SK-N-SH (cell line): ENCODE data around the gene TRIM44. TPM values are rescaled to one million over a fixed set of nuclear protein-coding genes. Genes with fewer than 3 reads are reported as not detected.

Experiments
- CTCF ChIA-PET: fragments of 300-600, 350-600 bp; formaldehyde crosslinking; extraction: SDS; loops from one replicate; lab custom pipeline; 2021; lab: Yijun Ruan, JAX
- POLR2A ChIA-PET: fragments of 350-600 bp; sonication (Branson Sonifier 250); formaldehyde crosslinking; extraction: SDS; loops from one replicate; lab custom pipeline; 2020; ENCODE audit warnings: antibody characterized with exemption, inconsistent platforms; lab: Yijun Ruan, JAX
- DNase-seq: peaks from one replicate; pipeline ENCODE4 v3.0.0; 2012
- H2AFZ ChIP-seq: fragments of 200-600 bp; sonication (generic); 2 replicates; pipeline ENCODE4 v1.8.1; 2016; ENCODE audit warnings: antibody characterized with exemption, mild to moderate bottlenecking, low read depth
- H3F3A ChIP-seq: fragments of 200-600 bp; sonication (generic); replicated peaks from 2 replicates; pipeline ENCODE3; 2016; ENCODE audit warnings: antibody characterized with exemption, mild to moderate bottlenecking; ENCODE audit not compliant: insufficient read depth
- H3K27ac ChIP-seq, 2 experiments: fragments of 200-500 bp in 1 of 2; fragments of 200-600 bp in 1 of 2; sonication (Bioruptor generic) in 1 of 2; sonication (generic), shearing (Covaris generic) in 1 of 2; 2 replicates each; pipeline versions ENCODE4 v1.5.1 to v1.6.1; 2014 to 2016; ENCODE audit warnings: low read depth in 2 of 2, inconsistent platforms in 1 of 2, low read length in 1 of 2, mild to moderate bottlenecking in 1 of 2, mixed read lengths in 1 of 2
- H3K27me3 ChIP-seq: fragments of 200-600 bp; sonication (generic), shearing (Covaris generic); 2 replicates; pipeline ENCODE4 v1.6.1; 2016; ENCODE audit warnings: mixed run types; ENCODE audit not compliant: insufficient read depth
- H3K36me3 ChIP-seq, 2 experiments: fragments of 200-500 bp in 1 of 2; fragments of 200-600 bp in 1 of 2; sonication (Bioruptor generic) in 1 of 2; sonication (generic) in 1 of 2; replicated peaks in 1 of 2; 2 replicates each; pipeline versions ENCODE3 to v1.5.1; 2014 to 2016; ENCODE audit warnings: low read length in 1 of 2, mild to moderate bottlenecking in 1 of 2; ENCODE audit not compliant: insufficient read depth in 2 of 2, control insufficient read depth in 1 of 2
- H3K4me1 ChIP-seq, 2 experiments: fragments of 200-500 bp in 1 of 2; fragments of 200-600 bp in 1 of 2; sonication (Bioruptor generic) in 1 of 2; sonication (generic), shearing (Covaris generic) in 1 of 2; 2 replicates each; pipeline versions ENCODE4 v1.5.1 to v1.6.1; 2014 to 2016; ENCODE audit warnings: low read depth in 1 of 2, low read length in 1 of 2, mixed run types in 1 of 2; ENCODE audit not compliant: insufficient read depth in 2 of 2, control insufficient read depth in 1 of 2
- H3K4me2 ChIP-seq: fragments of 200-600 bp; sonication (generic), shearing (Covaris generic); 2 replicates; pipeline ENCODE4 v1.6.1; 2017; ENCODE audit warnings: mixed run types
- H3K4me3 ChIP-seq, 2 experiments: fragments of 200-500 bp in 1 of 2; fragments of 200-600 bp in 1 of 2; sonication (Bioruptor generic) in 1 of 2; sonication (generic), shearing (Covaris generic) in 1 of 2; 2 replicates each; pipeline versions ENCODE4 v1.5.1 to v1.8.1; 2014 to 2016; ENCODE audit warnings: low read depth in 2 of 2, inconsistent platforms in 1 of 2, low read length in 1 of 2, mild to moderate bottlenecking in 1 of 2, mixed read lengths in 1 of 2, moderate library complexity in 1 of 2
- H3K79me2 ChIP-seq: fragments of 200-600 bp; sonication (generic); 2 replicates; pipeline ENCODE4 v1.8.1; 2017; ENCODE audit warnings: mild to moderate bottlenecking; ENCODE audit not compliant: insufficient read depth
- H3K9ac ChIP-seq: fragments of 200-600 bp; sonication (generic); 2 replicates; pipeline ENCODE4 v1.6.1; 2017; ENCODE audit warnings: mixed run types
- H3K9me2 ChIP-seq: fragments of 200-600 bp; sonication (generic); 2 replicates; pipeline ENCODE4 v1.6.1; 2017; ENCODE audit warnings: mixed run types
- H3K9me3 ChIP-seq: fragments of 200-600 bp; sonication (generic); 2 replicates; pipeline ENCODE4 v1.6.1; 2017; ENCODE audit warnings: mixed run types, mild to moderate bottlenecking, moderate library complexity
- H4K20me1 ChIP-seq: fragments of 200-600 bp; sonication (generic); 2 replicates; pipeline ENCODE4 v1.6.1; 2017; ENCODE audit warnings: mild to moderate bottlenecking, mixed run types; ENCODE audit not compliant: insufficient read depth
- EP300 ChIP-seq, 2 experiments: IDR thresholded peaks; 2 replicates each; pipeline versions ENCODE4 v1.4.0 to v1.6.1; 2012; ENCODE audit warnings: borderline replicate concordance in 1 of 2, low read depth in 1 of 2, low read length in 1 of 2
- FOSL2 ChIP-seq: IDR thresholded peaks from 2 replicates; pipeline ENCODE4 v1.4.0; 2012; ENCODE audit warnings: low read depth, mild to moderate bottlenecking, moderate library complexity, borderline replicate concordance
- FOXM1 ChIP-seq: IDR thresholded peaks from 2 replicates; pipeline ENCODE4 v1.4.0; 2012; ENCODE audit warnings: low read depth, mild to moderate bottlenecking
- GABPA ChIP-seq: IDR thresholded peaks from 2 replicates; pipeline ENCODE4 v1.4.0; 2012; ENCODE audit warnings: low read depth, mild to moderate bottlenecking
- IRF3 ChIP-seq: fragments of 150-350 bp; IDR thresholded peaks from 2 replicates; pipeline ENCODE4 v1.6.1; 2016; ENCODE audit warnings: mild to moderate bottlenecking, low read depth, low read length
- JUND ChIP-seq: IDR thresholded peaks from 2 replicates; pipeline ENCODE4 v1.4.0; 2012
- MAX ChIP-seq: IDR thresholded peaks from 2 replicates; pipeline ENCODE4 v1.4.0; 2012; ENCODE audit warnings: low read depth
- MEF2A ChIP-seq: IDR thresholded peaks from 2 replicates; pipeline ENCODE4 v1.4.0; 2012; ENCODE audit warnings: low read depth, borderline replicate concordance
- MXI1 ChIP-seq: IDR thresholded peaks from 2 replicates; pipeline ENCODE4 v1.6.1; 2012; ENCODE audit warnings: mild to moderate bottlenecking, low read depth, low read length, improper control_type of control experiment
- NFIC ChIP-seq: IDR thresholded peaks from 2 replicates; pipeline ENCODE4 v1.4.0; 2012; ENCODE audit warnings: borderline replicate concordance
- PBX3 ChIP-seq: IDR thresholded peaks from 2 replicates; pipeline ENCODE4; 2012
- RAD21 ChIP-seq: IDR thresholded peaks from 2 replicates; pipeline ENCODE4 v1.6.1; 2012; ENCODE audit warnings: mild to moderate bottlenecking, low read length
- RCOR1 ChIP-seq: fragments of 150-350 bp; IDR thresholded peaks from 2 replicates; pipeline ENCODE4 v1.6.1; 2017; ENCODE audit warnings: antibody characterized with exemption, low read length
- REST ChIP-seq: IDR thresholded peaks from 2 replicates; pipeline ENCODE4 v1.6.1; 2012; ENCODE audit warnings: mild to moderate bottlenecking, low read depth, low read length, moderate library complexity
- SIN3A ChIP-seq: IDR thresholded peaks from 2 replicates; pipeline ENCODE4 v1.6.1; 2012; ENCODE audit warnings: low read depth, mild to moderate bottlenecking, low read length, moderate library complexity, borderline replicate concordance
- SMC3 ChIP-seq: IDR thresholded peaks from 2 replicates; pipeline ENCODE4 v1.6.1; 2012; ENCODE audit warnings: low read depth, low read length, improper control_type of control experiment
- TCF12 ChIP-seq: IDR thresholded peaks from 2 replicates; pipeline ENCODE4 v1.4.0; 2012
- TEAD4 ChIP-seq: IDR thresholded peaks from 2 replicates; pipeline ENCODE4 v1.4.0; 2012; ENCODE audit warnings: mild to moderate bottlenecking, borderline replicate concordance; ENCODE audit not compliant: insufficient read depth
- USF2 ChIP-seq: fragments of 150-350 bp; IDR thresholded peaks from 2 replicates; pipeline ENCODE4 v1.6.1; 2017; ENCODE audit warnings: antibody characterized with exemption, low read length, low read depth, borderline replicate concordance
- ZBTB33 ChIP-seq: IDR thresholded peaks from 2 replicates; pipeline ENCODE4 v1.4.0; 2012; ENCODE audit warnings: low read depth, borderline replicate concordance
- WGBS: methylation state at CpG from one replicate; pipeline ENCODE4 v1.1.6; 2017; ENCODE audit warnings: low lambda C conversion rate; 5-methylcytosine and 5-hydroxymethylcytosine counted together
- polyA plus RNA-seq, 3 experiments: library from polyadenylated mRNA; depleted of rRNA; stranded (reverse); fragments of >200 nt; gene quantifications; 2 replicates each; pipeline ENCODE4 v1.2.3, GENCODE V29; 2012

The TRIM44 gene
- polyA plus RNA-seq, 1 of the 3 experiments (the other 2 are of a cell fraction) = 34.1 TPM

GRCh38 chr11:35614939-35615569 lies 47.5 kb upstream of the TRIM44 start:
- Histone ChIP-seq H2AFZ (no peak overlapping the region), H3K4me2 (no peak overlapping the region), H3K79me2 (peaks cover 13% of the 10 kb centered on the region), H3K36me3 (no peaks in the 10 kb centered on the region), H3K9me2 (no peaks in the 10 kb centered on the region), H3K4me3 (no peak overlapping the region), H3K27me3 (no peaks in the 10 kb centered on the region), H3K27ac (no peak overlapping the region), H3K9ac (no peak overlapping the region), H3K4me1 (peaks cover 17 to 28% of the 10 kb centered on the region in 2 experiments), H3F3A (peaks cover 12% of the 10 kb centered on the region), H3K9me3 (no peaks in the 10 kb centered on the region), H4K20me1 (no peaks in the 10 kb centered on the region)
- no peak for TF ChIP-seq SMC3
- TF ChIP-seq FOSL2 = no peak
- TF ChIP-seq MXI1 = no peak
- no peak for TF ChIP-seq GABPA
- TF ChIP-seq JUND = no peak
- TF ChIP-seq PBX3 = no peak
- TF ChIP-seq IRF3 = no peak
- no peak for TF ChIP-seq SIN3A
- TF ChIP-seq TEAD4 = no peak
- TF ChIP-seq FOXM1 = no peak
- no peak for TF ChIP-seq USF2
- TF ChIP-seq REST = no peak
- no peak for TF ChIP-seq MEF2A
- TF ChIP-seq MAX = no peak
- TF ChIP-seq NFIC = no peak
- no peak for TF ChIP-seq ZBTB33
- no peak for TF ChIP-seq RAD21
- TF ChIP-seq TCF12 = no peak
- no peak for TF ChIP-seq EP300 (IDR thresholded peaks at IDR 0.05; ENCODE audit: borderline replicate concordance in 1 of 2, low read depth in 1 of 2, low read length in 1 of 2)
- TF ChIP-seq RCOR1 = no peak
- 69% methylated on average over 1 of the region's 1 CpG for WGBS
- ChIA-PET POLR2A (interaction anchor here (0.6 kb wide), 1 partner anchor 651 kb away, joined by 3 read pairs; no protein-coding TSS in a partner anchor), CTCF (interaction anchor here (0.7 to 3.1 kb wide), 19 partner anchors 9 to 864 kb away, joined by 3 to 34 read pairs (median 4); no protein-coding TSS in a partner anchor)
- no peak for DNase-seq
